Psoas muscle (tissue), 8 donors: ENCODE measurements around the gene NT5DC3. TPM values are rescaled to one million over a fixed set of nuclear protein-coding genes. Genes with fewer than 3 reads are reported as not detected.
A peak's percentile ranks its signal among the peaks of the same experiment; 100 is the strongest.

Source experiments
- ATAC-seq, 4 donors: fragments of 200-7000 bp; cut with Tn5 transposase; one replicate each; pipeline ENCODE4 v1.9.1; 2020; ENCODE audit warnings: moderate library complexity in 3 of 4, mild to moderate bottlenecking in 2 of 4
- DNase-seq, 2 donors: peaks; one replicate each; pipeline ENCODE4 v3.0.0-alpha.2; 2020
- H3K27ac ChIP-seq: fragments of 200-600 bp; one replicate; pipeline ENCODE4 v1.8.0; 2022
- H3K27me3 ChIP-seq, 3 donors: fragments of 200-600 bp in 1 of 3; one replicate each; pipeline versions ENCODE4 v1.6.1 to v1.8.0; 2013 to 2022; ENCODE audit warnings: low read length in 2 of 3, mild to moderate bottlenecking in 2 of 3, moderate library complexity in 1 of 3; ENCODE audit not compliant: insufficient read depth in 3 of 3
- H3K36me3 ChIP-seq, 2 donors: fragments of 200-600 bp in 1 of 2; one replicate each; pipeline versions ENCODE4 v1.6.1 to v1.8.0; 2013 to 2022; ENCODE audit warnings: low read depth in 1 of 2, mild to moderate bottlenecking in 1 of 2, moderate library complexity in 1 of 2; ENCODE audit not compliant: insufficient read depth in 1 of 2
- H3K4me1 ChIP-seq: fragments of 200-600 bp; one replicate; pipeline ENCODE4 v1.8.0; 2022
- H3K4me3 ChIP-seq: fragments of 200-600 bp; one replicate; pipeline ENCODE4 v1.8.0; 2022; ENCODE audit warnings: mild to moderate bottlenecking
- H3K9me3 ChIP-seq: fragments of 200-600 bp; one replicate; pipeline ENCODE4 v1.8.0; 2022
- WGBS, 3 donors: extraction: QIAGEN DNeasy Blood & Tissue Kit; methylation state at CpG; one replicate each; pipeline versions ENCODE4 v1.1.6 to v1.1.7; 2013; 5-methylcytosine and 5-hydroxymethylcytosine counted together
- intact Hi-C, 2 donors: fragments of 100-400 bp; cut with DNase I; formaldehyde crosslinking; loops; one replicate each; pipeline versions ENCODE4 v1.11.0 to v1.14.2; 2022
- polyA plus RNA-seq, 3 donors: library from polyadenylated mRNA; stranded (reverse); fragments of 200-250 nt; gene quantifications; one replicate each; pipeline ENCODE4 v1.2.3, GENCODE V29; 2013
- total RNA-seq, 4 donors: library from RNA; stranded (reverse); fragmentation: NEBNext Ultra II Directional in 2 of 4; extraction: Animal tissue kit (Norgen Biotek cat#: 25700) in 2 of 4; gene quantifications; one replicate each; pipeline versions ENCODE4 v1.2.1 to v1.2.4, GENCODE V29; 2021 to 2023
- TF ChIP-seq, protein P1 (sequence below): fragments of 200-600 bp; IDR thresholded peaks from one replicate; pipeline ENCODE4 v1.8.0; 2022; ENCODE audit warnings: antibody characterized with exemption
- donor health status: healthy with polysubstance abuse.
- donor health status: DM: no; HTN: no; CAD: no; lungs with moderate emphysema.
- donor health status: Bipolar disorder and iron deficiency.
- donor health status: healthy.
- donor health status: DM: yes; HTN: yes; CAD: no.
- donor health status: DM: no; HTN: no; CAD: no.
- donor health status: DM: no; HTN: no; CAD: no.
- donor health status: DM: yes; HTN: yes; CAD: no.

Gene NT5DC3
- total and polyA plus RNA-seq, 7 donors, result 5.2 to 64.2 (median 16.2) TPM

DNA sequence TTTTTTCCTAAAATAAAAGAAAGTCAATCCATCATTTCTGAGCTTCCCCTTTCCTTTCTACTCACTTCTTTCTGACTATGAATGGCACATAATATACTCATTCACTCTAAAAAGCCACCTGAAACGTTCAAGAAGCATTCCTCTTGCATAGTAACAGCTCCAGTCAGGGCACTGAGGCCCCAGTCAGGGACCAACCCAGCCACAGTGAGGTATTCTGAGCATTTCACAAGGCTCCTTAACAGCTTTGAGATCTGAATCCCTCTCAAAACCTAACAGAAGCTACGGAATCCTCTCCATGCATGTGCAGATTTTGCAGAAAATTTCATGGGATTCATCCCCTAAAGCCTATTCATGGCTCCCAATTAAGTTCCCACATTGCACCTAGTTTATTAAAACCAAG is 23.2 kb downstream of the NT5DC3 start:
- H3K36me3 ChIP-seq, result peaks cover 0 to 3% of the 10 kb centered on the region in 2 donors
- DNase-seq, result no peak
- H3K27ac ChIP-seq, result no peak overlapping the region
- WGBS, 3 donors, result 79 to 80% (median 80%) methylated on average over 2 of the region's 2 CpGs
- H3K4me3 ChIP-seq, result no peak overlapping the region
- TF ChIP-seq, protein P1, sequence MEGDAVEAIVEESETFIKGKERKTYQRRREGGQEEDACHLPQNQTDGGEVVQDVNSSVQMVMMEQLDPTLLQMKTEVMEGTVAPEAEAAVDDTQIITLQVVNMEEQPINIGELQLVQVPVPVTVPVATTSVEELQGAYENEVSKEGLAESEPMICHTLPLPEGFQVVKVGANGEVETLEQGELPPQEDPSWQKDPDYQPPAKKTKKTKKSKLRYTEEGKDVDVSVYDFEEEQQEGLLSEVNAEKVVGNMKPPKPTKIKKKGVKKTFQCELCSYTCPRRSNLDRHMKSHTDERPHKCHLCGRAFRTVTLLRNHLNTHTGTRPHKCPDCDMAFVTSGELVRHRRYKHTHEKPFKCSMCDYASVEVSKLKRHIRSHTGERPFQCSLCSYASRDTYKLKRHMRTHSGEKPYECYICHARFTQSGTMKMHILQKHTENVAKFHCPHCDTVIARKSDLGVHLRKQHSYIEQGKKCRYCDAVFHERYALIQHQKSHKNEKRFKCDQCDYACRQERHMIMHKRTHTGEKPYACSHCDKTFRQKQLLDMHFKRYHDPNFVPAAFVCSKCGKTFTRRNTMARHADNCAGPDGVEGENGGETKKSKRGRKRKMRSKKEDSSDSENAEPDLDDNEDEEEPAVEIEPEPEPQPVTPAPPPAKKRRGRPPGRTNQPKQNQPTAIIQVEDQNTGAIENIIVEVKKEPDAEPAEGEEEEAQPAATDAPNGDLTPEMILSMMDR, result no peak
- no peaks in the 10 kb centered on the region for H3K27me3 ChIP-seq
- ATAC-seq, result no peak
- H3K4me1 ChIP-seq, result peaks cover 24% of the 10 kb centered on the region
- intact Hi-C loops, result no loop called here
- H3K9me3 ChIP-seq, result no peaks in the 10 kb centered on the region

DNA sequence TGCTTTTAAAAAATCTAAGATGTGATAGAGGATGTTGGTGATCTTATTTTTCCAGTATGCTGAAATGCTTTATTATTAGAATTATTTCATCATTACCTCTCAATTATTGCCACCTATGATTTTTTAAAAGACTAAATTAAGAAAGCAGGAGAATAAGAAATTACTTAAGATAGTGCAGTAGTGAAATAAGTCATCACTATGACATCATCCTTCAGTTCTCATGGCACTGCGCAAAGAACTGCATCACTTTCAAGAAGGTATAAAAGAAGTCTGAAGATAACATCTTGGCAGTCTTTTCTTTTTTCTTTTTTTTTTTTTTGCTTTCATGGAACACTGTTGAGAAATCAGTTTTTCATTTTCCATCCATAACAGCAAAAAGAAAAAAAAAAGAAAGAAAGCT is 24.4 kb downstream of the NT5DC3 start:
- TF ChIP-seq, protein P1, result no peak
- intact Hi-C loops, result no loop called here
- H3K9me3 ChIP-seq, result no peaks in the 10 kb centered on the region

DNA sequence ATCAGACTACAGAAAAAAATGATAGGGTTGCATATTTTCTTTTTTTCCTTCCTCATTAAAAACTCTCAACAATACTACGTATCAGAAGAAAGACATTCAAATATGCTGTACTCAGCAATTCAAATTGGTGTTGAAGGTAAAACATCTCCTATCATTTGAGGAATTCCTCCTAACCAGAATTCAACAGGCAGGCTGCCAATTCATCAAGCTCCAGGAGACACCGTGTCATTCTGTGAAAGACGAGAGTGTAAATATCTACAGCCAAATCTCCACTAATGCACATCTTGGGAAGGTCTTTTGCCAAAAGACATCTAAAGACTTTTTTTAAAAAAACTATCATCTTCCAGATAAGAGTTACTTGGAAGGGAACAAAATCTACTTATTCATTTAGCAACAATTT is 26.6 kb downstream of the NT5DC3 start:
- TF ChIP-seq, protein P1, result no peak
- DNase-seq, result no peak
- Histone ChIP-seq H3K27ac (peak overlapping the region; percentile 33), H3K4me1 (peaks cover 17% of the 10 kb centered on the region), H3K27me3 (no peaks in the 10 kb centered on the region), H3K36me3 (peaks cover 3 to 5% of the 10 kb centered on the region in 2 donors), H3K9me3 (no peaks in the 10 kb centered on the region), H3K4me3 (no peak overlapping the region)
- 29 to 55% (median 39%) methylated on average over 3 of the region's 3 CpGs for WGBS, 3 donors
- intact Hi-C loops, result no loop called here
- no peak for ATAC-seq

More for the DNA sequence above, 24.4 kb downstream of the NT5DC3 start:
- 93 to 100% (median 100%) methylated on average over 1 of the region's 1 CpG for WGBS, 3 donors
- Histone ChIP-seq H3K4me1 (peaks cover 17% of the 10 kb centered on the region), H3K27me3 (no peaks in the 10 kb centered on the region), H3K4me3 (no peak overlapping the region), H3K36me3 (peaks cover 0 to 3% of the 10 kb centered on the region in 2 donors), H3K27ac (no peak overlapping the region)
- DNase-seq (no peak), ATAC-seq (no peak)

DNA sequence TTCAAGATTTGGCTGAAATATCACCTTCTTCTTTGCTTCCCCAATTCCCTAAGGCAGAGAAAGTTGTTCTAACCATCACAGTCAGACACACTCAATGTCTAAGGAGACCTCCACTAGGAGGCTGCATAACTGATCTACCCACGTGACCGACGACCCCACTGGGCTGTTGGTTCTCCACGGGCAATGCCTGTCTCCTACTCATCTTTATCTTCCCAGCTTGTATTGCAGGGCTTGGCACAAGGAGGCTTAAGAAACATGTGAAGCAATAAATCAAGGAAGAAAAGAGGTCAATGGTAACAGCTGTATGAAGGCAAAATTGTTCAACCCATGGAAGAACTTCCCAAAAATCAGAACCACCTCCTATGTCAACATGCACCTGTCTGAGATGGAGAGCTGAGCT is 27.1 kb downstream of the NT5DC3 start:
- 27 to 55% (median 42%) methylated on average over 4 of the region's 4 CpGs for WGBS, 3 donors
- H3K27ac ChIP-seq, result peak overlapping the region; percentile 33

DNA sequence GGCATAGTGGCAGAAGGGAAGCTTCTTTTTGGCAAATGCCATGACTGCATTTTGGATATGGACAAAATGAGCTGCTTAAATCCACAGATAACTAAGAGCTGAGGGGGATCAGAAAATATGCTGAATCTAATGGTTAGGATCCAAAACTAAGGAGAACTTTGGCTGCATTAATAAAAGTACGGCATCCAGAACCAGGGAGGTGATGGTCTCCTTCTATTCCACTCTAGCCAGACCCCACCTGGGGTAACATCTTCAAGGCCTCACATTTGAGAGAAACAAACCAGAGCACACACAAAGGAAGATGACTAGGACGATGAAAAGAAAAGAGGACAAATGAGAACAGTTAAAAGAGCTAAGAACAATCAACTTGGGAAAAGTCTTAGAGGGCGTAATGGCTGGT is 27.6 kb downstream of the NT5DC3 start:
- DNase-seq (no peak), ATAC-seq (no peak)
- Histone ChIP-seq H3K36me3 (peaks cover 3 to 5% of the 10 kb centered on the region in 2 donors), H3K4me3 (no peak overlapping the region), H3K9me3 (no peaks in the 10 kb centered on the region), H3K27ac (no peak overlapping the region), H3K27me3 (no peaks in the 10 kb centered on the region), H3K4me1 (peaks cover 14% of the 10 kb centered on the region)
- TF ChIP-seq, protein P1, result no peak
- WGBS, 3 donors, result 94 to 97% (median 94%) methylated on average over 3 of the region's 3 CpGs
- intact Hi-C loops, result no loop called here

More for the DNA sequence above, 27.1 kb downstream of the NT5DC3 start:
- intact Hi-C loops, result no loop called here
- peaks cover 15% of the 10 kb centered on the region for H3K4me1 ChIP-seq
- H3K27me3 ChIP-seq, result no peaks in the 10 kb centered on the region
- no peak for DNase-seq
- peaks cover 3 to 5% of the 10 kb centered on the region in 2 donors for H3K36me3 ChIP-seq
- TF ChIP-seq, protein P1, result no peak
- no peak overlapping the region for H3K4me3 ChIP-seq
- peak; percentile 28 to 68 (median 56) for ATAC-seq
- H3K9me3 ChIP-seq, result no peaks in the 10 kb centered on the region
